Cortex of kidney (tissue), 1 donor: ENCODE results near the gene WASF2.

Source experiments
- DNase-seq: peaks from one replicate; lab custom pipeline; 2025; lab: John Stamatoyannopoulos, UW

WASF2 gene

DNA sequence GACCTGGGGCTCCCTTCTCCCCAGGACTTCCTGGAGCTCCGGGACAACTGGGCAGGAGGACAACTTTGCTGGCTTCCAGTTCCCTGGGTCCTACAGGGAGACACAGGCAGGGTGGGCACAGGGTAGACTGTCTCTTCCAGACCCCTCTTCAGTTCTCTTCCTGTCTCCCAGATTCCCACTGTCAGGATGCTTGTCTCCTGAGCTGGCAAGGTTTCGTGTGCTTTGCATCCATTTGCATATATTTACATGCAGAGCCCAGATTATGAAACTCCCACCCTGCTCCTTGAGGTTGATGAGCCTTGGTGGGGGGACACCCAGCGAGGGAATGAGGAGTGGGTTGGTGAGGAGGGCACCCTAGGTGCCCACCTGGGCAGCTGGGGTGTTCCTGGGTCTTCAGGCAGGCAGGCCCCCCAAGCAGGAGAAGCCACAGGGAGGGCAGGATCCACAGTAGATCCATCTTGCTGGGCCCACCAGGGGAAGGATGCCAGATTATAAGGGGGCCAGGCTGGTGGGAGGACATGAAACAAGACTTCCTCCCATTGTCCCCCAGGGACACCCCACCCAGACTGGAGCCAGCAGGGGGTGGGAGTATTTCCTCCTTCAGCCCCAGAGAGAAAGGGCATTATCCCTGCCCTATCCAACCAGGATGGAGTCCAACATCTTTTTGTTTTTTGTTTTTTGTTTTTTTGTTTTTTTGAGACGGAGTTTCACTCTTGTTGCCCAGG is 115.4 kb downstream of the WASF2 start, which contains the start of gene FCN3:
FCN3 (minus strand) TSS at position 463 of the 725 bp plus-strand sequence; CDS start at position 457, 6 bp downstream.
- DNase-seq: no peak

DNA sequence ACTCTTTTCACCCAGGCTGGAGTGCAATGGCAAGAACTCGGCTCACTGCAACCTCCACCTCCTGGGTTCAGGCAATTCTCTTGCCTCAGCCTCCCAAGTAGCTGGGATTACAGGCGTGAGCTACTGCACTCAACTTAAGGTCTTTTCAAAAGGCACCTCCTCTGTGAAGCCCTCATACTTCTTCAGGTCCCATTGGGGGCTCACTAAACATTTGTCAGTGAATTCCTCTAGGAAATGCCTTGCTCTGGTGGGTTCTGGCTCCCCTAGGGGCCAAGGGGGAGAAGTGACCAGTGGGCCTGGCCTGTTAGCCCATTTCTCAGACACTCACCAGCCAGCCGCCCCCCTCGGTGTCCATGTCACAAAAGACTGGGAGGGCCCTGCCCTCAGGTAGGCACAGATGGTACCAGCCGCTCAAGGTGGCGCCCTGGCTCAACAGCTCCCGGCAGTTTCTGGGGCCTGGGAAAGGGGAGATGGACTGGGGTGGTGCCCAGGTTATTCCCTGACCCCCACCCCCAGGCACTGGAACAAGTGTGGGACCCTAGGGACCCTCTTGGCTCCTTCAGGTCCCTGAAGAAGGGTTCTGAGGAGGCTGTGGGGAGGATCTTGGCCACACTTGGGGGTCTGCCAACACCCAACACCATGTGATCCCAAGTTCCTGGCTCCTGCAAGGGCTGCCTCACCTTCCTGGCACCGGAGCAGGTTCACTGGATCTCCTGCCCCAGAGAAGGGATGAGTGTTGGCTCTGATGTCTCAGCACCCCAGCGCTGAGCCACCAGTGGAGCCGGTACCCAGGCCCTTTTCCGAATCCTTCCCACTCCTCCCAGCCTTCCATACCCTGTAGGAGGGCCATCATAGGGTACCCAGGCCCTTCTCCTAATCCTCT is 116.9 kb downstream of the WASF2 start:
- DNase-seq: no peak

DNA sequence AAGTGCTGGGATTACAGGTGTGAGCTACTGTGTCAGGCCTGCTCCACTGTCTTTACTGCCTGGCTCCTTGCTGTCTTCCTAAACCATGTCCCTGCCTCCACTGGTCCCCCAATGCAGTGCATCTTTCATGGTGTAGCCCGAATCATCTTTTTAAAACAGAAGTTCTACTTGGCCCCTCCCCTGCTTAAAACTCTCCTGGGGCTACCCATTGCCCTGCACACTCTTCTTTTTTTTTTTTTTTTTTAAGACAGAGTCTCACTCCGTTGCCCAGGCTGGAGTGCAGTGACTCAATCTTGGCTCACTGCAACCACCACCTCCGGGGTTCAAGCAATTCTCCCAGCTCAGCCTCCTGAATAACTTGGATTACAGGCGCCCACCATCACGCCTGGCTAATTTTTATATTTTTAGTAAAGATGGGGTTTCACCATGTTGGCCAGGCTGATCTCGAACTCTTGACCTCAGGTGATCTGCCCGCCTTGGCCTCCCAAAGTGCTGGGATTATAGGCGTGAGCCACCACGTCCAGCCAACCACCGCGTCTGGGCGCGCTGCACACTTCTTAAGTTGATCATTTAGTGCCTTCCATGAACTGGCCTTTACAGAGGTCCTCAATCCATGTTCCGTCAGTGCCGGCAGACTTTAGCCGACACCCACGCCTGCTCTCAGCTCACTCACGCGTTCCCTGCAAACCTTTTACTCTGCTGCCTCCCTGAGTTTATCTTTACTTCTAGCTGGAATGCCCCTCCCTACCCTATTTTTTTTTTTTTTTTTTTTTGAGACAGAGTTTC is 117.8 kb downstream of the WASF2 start:
- no peak for DNase-seq

DNA sequence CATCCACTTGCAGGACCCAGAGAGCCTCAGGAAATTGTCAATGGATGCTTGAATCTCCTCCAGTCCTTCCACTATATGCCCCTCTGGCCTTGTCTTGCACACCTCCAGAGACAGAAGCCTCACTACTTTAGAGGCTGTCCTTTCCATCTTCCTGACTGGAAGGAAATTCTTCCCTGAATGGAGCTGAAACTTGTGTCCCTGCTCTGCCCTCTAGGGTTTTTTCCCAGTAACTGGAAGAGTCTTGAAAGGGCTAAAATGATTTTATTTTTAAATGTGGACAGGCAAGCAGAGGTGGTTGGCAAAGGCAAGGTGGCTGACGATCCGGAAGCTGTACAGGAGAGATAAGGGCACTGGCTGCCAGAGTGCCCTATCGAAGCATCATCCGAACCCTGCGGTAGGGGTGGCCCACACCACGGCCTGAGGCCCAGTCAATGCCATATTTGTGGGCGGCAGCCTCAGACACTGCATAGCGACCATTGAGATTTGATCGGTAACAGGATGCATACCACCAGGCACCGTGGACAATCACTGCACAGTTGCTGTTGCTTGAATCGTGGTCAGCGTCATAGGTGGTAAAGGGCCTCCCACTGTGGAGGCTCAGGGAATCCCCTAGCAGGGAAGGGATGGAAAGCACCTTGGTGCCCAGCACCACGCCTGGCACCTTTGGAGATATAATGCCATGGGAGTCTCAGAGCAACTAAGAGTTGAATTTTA is 120.9 kb downstream of the WASF2 start:
- no peak for DNase-seq

DNA sequence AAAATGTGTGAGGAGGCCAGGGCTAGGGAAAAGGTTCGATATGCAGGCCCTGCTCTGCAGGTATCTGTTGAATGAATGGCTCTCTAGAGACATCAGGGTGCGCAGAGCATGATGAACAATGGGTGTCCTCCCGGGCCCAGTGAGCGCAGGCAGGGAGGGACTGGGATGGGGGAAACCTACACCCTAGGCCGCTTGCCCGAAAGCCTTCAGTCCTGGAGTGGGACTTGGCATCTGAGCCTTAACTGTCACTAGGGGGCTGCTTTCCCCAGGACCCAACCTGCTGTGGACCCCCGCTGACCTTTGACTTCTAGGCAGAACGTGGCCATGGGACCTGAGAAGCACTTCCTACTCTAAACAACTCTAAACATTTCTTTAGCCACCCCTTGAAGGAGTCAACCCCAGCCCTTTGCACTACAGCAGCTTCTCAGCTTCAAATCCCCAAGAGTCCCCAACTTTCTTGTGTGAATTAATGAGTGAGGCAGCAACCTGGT is 122.8 kb downstream of the WASF2 start:
- DNase-seq: no peak

DNA sequence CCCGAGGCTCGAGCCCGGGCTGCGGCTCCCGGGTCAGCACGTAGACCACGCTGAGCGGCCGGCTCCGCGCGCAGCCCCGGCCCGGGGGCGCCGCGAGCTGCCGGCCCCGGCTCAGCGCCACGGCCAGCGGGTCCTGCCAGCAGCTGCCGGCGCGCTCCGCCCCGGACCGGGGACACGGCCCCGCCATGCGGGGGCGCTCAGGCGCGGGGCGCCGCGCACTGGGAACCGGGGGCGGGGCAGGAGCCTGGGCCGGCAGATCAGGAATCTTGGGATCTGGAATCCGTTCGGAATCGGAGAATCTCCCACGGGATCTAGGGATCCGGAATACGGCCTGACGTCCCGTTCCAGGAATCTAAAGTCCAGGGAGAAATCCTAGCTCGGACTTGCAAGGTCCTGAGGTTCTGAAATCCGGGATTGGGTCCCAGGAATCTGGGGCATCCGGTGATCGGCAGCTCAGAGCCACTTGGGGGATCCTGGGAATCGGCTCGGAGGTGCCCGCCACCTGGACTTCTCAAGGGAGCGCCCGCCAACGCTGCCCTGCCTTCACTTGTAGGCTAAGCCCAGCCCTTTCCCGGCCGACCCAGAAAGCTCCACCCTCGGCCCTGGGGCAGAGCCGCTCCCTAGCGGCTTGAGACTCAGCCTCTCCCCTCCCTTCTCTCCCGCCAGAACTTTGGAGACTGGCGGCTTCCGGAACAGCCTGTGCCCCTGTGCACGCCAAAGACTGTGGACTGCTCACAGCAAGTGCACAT is 123.4 kb downstream of the WASF2 start, which contains the start of gene MAP3K6:
MAP3K6 (minus strand) TSS at position 551 of the 749 bp plus-strand sequence; CDS start at position 187, 364 bp downstream.
- DNase-seq: peak; percentile 42

DNA sequence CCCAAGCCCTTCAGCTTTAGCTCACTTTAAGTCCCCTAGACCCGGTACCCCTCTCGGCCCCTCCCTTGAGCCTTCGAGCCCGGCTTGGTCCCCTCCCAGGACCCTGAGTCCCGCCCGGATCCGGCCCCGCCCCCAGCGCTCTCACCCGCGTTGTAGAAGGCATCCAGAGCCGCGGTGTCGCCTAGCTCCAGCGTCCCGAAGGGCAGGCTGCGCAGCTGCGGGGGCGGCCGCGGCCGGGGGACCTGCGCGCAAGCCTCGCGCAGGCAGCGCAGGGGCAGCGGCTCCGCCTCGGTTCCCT is 123.9 kb downstream of the WASF2 start:
- DNase-seq: no peak

DNA sequence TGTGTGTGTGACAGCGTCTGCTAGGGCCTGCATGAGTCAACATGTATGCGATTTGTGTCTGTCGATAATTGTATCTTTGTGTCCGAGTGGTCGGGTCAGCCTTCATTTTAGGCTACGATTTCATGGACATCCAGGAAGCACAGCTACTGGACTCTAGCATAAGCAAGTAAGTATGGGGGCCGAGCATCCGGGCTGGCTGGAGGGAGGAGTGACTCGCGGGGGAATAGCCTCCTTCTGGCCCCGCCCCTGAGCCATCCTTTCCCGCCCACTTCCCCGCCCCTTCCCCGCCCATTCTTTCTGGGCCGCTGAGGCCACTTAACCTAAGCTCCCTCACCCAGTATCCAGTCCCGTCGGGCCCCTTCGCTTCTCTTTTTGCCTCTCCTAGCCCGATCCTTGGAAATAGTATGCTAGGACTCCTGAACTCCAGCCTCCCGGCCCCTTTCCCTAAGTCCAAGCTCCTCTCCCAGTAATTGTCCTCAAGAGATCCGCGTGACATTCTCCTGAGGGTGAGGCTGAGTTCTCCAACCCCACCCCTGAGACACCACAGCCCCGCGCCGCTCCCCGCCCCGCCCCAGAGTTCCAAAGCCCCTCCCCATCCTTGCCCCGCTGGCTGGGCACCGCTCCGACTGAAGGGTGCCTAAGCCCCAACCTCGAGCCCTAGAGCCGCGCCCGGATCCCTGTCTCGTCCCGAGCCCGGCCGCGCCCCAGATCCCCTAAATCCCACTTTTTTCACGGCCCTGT is 124.4 kb downstream of the WASF2 start:
- DNase-seq: no peak

DNA sequence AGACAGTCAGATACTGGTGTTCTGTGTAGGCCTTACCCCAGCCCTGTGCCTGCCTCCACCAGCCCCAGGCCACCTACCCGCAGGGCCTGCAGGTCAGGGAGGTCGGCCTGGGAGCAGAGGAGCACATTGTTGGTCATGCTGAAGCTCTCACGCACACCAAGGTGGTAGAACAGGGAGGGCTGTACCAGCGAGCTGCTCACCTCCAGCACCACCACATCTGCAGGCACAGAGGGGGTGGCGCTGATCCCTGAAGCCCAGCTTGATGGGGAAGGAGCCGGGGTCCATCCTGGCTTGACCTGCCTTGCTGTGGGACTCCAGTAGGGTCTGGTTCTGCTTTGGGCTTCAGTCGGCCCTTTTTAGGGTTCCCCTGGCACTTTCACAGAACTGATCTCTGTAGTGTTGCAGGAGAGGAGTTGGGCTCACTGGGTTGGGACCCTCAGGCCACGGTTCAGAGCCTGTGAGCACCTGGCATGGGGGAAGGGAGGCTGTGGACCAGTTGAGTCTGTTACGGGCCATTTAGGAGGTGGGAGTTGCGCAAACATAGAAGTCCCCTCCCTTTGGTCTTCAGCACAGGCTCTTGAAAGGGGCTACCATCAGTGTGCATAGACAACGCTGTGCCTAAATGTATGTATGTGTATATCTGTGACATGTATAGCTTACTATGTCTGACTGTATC is 125.1 kb downstream of the WASF2 start:
- DNase-seq: no peak

DNA sequence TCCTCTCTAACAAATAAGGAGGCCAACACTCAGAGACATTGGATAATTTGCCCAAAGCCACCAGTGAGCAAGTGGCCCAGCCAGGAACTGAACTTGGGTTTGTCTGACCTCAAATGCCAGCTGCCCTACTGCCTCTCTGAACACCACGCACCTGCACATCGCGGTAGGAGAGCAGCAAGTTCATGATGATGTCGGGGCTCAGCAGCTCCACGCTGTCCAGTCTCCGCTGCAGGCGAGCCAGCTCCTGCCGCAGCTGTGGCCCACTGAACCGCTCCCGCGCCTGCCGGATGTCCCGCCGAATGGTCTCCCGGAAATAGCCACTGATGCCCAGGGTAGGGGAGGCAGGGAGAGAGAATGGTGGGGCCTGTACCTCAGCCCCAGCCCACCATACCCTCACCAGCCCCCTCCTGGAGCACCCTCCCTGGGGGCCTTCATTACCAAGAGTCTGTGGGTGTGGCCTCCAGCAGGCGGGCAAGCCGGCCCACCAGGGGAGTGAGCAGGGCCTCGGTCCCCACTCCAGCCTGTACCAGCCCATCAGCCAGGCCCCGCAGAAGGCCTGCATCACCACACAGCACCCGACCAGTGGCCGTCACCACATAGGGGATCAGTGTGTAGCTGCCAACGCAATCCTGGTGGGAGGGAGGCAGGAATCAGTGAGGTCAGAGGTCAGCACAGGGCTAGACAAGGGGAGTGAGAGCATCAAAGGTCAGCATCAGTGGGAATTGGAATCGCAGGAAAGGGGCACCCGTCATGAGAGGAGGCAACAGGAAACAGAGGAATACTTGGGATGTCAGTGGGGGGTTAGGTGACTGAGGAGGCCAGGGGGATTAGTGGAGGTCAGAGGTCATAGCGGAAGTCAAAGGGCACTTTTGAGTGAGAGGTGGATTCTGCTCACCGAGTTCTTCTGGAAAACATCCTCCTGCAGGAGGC is 125.9 kb downstream of the WASF2 start:
- no peak for DNase-seq

DNA sequence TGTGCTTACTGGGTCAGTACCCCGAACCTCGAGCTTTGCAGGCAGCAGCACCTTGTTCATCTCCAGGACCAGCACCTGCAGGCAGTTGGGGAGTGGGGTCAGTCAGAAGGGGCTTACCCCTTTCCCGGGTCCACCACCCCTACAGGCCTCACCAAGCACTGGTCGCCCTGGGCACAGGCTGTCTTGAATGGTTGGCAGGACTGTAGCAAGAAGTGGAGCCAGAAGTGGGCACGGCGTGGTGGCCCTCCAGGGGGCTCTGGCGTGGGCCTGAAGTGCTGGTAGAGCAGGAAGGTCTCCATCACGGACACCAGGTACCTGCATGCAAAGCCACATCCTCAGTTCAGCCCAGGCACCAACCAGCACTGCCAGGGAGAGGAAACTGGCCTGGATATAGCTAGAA is 128.4 kb downstream of the WASF2 start:
- DNase-seq: no peak

DNA sequence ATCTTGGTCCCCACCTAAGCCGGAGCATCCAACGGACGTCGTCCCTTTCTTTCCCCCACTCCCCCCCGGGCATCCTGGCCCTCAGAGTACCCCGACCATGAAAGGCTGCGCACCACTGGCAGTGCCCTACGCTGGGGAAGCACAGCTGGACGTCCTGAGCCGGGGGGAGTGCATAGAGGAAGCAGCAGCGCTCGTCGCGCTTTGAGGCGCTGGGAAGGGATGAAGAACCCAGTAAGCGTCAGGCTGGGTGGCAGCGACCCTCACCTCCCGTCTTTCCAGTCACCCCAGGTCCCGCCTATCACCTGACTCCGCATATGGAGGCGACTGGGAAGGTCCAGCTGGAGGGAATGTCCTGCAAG is 128.9 kb downstream of the WASF2 start:
- no peak for DNase-seq

DNA sequence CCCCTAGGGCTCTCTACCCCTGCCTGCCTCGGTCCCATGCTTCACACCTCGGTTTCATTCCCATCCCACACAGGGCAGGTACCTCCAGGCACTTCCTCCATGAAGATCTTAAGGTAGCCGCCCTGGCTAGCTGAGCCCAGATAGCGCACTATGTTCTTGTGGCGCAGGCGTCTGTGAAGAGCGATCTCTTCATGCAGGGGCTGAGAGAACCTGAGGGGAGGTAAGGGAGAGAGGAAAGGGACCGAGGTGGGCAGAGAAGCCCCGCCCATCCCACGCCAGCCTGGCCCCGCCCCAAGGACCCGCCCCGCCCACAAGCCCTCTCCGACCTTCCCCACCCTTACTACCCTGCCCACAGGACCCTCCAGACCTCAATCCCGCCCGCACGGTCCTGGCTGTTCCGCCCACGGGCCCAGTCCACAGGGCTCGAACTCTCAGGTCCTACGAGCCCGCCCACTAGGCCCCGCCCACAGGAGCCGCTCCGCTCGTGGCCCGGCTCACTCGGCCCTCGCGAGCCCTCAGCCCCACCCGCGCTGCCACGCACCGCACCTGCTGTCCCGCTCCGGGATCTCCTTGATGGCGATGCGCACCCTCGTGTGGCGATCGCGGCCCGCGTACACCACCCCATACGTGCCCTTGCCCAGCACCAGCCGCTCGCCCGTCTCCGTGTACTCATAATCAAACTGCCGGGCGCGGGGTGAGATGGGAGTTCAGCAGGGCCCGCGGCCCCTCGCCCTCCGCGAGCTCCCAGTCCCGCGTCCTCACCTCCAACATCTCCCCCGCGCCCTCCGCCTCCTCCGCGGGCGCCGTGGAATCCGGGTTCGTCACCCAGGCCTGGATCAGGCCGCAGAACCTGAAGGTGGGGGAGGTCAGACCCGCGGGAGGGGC is 129.6 kb downstream of the WASF2 start:
- DNase-seq: no peak

DNA sequence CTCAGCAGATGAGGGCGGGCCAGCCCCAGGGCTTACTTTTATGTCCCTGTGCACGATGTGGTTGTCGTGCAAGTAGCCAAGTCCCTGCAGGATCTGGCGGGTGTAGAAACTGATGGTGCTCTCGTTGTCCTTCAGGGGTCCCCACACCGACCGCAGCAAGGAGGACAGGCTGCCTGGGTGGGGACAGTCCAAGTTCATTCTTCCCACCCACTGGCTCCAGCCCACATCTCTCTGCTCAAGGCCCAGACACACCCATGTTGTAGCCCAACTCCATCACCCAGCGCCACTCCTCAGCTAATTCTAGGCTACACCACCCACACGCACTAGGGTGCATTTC is 130.2 kb downstream of the WASF2 start:
- DNase-seq: no peak

DNA sequence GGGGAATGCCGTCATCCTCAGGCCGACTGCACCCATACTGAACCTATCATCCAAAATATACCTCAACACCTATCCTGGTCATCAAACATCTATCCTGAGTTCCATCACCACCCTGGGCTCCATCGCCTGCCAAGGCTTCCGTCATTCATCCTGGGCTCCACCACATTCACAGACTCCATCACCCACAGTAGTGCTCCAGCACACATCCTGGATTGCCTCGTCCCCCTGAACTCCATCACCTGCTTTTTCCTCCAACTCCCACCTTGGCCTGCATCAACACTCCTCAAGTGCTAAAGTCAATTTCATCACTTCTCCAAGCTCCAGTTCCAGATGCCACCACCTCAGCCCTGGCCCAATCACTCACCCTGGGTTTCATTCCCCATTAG is 131.0 kb downstream of the WASF2 start:
- DNase-seq: no peak

DNA sequence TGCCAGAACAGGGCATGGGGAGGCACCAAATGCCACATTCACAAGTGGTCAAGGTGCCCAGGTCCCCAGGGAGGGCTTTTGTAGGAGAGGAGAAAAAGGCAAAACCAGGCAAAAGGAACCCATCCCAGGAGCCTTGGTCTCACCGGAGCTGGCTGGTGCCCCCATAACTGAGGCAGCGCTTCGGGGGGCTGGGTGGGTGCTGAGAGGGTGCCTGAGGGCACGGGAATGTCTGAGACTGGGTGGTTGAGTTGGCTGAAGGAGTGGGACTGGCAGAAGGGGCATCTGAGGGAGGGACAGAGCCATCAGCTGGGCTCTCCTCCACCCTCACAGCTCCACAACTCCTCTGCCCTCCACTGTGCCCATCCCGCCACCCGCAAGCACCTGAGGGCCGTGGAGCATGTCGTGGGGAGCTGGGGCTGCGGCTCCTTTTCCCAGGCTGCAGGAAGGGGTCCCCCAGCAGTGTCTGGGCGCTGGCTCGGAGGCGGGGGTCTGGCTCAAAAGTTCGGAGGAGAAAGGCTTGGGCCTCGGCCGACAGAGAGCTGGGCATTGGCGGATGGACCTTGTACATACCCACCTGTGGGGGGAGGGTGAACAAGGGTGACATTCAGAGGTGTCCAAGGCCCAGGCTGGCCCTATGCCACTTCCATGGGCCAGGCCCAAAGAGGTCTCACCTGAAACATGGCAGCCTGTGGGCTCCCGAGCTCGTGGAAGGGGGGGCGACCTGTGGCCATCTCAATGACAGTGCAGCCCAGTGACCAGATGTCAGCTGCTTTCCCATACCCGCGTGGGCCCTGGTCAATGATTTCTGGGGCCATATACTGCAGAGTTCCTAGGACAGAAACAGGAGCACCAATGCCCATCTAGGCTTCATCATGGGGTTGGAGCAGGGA is 131.7 kb downstream of the WASF2 start:
- no peak for DNase-seq
